ENCODE measurements around the gene BCKDK.
"Not testable (repeated sequence)": the region's sequence is repeated elsewhere in the genome, so short reads cannot be mapped to it uniquely, and the experiment has no call there.

BCKDK gene

DNA sequence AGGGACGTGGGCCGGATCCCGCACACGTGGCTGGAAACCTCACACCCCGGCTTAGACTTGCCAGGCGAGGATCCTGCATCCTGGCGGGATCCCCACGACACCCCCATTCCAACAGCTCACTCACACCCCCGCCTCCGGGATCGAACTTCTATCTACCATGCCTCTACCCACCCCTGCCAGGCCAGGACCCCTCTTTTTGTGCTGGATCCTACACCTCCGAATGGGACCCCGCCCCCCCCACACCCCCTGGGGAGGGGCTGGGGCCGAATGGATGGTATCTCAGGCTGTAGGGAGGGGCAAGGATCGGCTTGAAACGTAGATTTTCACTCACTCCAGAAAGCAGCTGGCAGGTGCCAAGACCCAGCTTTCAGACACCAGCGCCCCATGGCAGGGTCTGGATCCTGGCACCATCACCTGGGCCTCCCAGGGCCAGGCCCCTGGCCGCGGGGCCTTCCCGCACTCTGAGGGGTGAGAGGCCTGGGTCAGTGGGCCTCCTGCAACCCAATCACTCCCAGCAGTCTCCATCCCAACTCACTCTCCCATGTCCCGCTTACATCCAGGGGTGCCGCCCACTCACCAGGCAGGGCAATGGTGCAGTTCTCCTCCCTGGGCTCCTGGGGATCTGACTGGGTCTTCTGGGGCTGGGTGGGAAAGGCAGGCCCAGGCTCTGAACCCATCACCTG is 35.0 kb downstream of the BCKDK start:
- H3K4me3 ChIP-seq (ENCODE audit: low read length) = peak overlapping the region; percentile 56; the same call in 1 of the 2 replicates

DNA sequence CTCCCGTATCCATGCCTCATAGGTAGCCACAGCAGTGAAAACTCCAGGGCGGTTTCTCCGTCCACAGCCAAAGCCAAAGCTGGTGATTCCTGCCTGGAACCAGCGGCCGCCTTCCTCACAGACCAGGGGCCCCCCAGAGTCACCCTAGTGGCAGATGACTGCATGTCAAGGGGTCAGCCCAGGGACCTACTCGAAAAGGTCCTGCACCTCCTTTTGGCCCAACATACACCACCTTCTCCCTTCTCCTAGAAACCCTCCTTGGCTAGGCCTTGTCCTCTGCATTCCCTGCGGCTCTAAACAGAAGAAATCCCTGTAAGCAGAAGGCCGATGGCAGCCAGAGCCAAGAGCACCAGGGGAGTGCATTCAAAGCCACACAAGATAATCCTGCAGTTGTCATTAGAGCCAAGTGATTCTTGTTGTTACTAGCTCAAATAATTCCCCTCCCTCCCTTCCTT is 35.5 kb downstream of the BCKDK start:
- H3K4me3 ChIP-seq (ENCODE audit: low read length) = no peak overlapping the region
- no peak for TF ChIP-seq ZNF274 (IDR thresholded peaks at IDR 0.05; ENCODE audit: low read depth, low read length)

More for the DNA sequence above, 35.0 kb downstream of the BCKDK start:
- TF ChIP-seq ZNF274 (IDR thresholded peaks at IDR 0.05; ENCODE audit: low read depth, low read length) = no peak

DNA sequence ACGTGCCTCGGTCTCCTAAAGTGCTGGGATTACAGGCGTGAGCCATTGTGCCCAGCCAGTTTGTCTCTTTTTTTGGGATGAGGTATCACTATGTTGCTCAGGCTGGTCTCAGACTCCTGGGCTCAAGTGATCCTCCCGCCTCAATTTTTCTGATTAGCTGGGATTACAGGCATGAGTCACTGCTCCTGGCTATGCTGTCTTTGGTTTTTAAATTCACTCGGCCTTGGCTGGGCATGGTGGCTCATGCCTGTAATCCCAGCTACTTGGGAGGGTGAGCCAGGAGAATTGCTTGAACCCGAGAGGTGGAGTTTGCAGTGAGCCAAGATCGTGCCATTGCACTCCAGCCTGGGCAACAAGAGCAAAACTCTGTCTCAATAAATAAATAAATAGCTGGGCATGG is 36.2 kb downstream of the BCKDK start:
- H3K4me3 ChIP-seq (ENCODE audit: low read length) = not testable (repeated sequence)

DNA sequence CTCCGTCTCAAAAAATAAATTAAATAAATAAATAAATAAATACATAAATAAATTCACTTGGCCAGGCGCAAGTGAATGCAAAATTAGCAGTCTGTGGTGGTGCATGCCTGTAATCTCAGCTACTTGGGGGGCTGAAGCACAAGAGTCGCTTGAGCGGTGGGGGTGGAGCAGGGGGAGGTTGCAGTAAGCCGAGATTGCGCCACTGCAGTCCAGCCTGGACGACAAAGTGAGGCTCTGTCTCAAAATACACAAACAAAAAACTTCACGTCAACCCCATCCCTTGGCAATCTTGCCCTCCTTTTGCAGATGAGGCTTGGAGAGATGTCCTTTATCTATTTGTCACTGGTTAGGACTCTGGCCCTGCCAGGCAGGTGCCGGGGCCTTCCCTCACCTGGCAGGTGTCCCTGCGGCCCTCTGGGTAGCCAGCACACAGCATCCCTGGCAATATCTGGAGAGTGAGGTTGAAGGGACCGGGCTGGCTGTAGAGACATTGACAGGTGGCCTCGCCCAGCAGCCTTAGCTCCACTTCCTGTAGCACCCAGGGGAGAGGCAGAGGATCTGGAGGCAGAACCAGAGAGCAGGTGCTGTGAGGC is 37.3 kb downstream of the BCKDK start:
- no peak for TF ChIP-seq ZNF274 (IDR thresholded peaks at IDR 0.05; ENCODE audit: low read depth, low read length)
- no peak overlapping the region for H3K4me3 ChIP-seq (ENCODE audit: low read length)

DNA sequence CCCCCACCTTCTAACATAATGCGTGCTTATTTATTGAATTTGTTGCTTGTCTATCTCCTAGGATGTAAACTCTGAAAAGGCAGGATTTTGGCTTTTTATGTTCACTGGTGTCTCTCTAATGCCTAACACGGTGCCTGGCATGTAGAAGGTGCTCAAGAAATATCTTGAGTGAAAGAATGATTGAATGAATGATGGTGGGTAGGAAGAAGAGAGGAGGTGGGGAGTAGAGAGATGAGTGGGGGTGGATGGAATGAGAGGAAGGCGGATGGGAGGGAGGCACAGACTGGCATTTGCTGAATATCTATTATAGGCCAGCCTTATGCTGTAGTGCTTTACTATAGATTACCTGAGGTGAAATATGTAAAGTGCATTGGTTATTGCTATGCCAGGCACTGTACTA is 39.4 kb downstream of the BCKDK start:
- no peak overlapping the region for H3K4me3 ChIP-seq (ENCODE audit: low read length)
- no peak for TF ChIP-seq ZNF274 (IDR thresholded peaks at IDR 0.05; ENCODE audit: low read depth, low read length)

DNA sequence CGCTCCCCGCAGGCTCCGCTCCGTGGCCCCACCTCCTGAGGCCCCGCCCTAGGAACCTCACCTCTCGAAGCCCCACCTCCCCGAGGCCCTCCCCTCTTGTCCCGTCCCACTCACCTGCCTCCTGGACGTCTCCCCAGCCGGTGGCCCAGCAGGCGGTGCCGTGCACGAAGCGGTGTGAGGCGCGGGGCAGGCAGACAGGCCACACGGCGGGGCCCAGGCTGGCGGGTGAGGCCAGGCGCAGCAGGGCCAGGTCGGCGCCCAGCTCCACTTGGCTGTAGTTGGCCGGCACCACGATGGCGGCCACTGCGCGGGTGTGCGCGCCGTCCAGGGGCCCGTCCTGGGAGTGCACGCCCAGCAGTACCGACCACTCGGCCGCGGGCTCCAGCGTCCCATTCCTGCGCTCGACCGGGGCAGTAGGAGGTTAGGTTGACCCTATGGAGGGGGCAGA is 40.1 kb downstream of the BCKDK start:
- TF ChIP-seq ZNF274 (IDR thresholded peaks at IDR 0.05; ENCODE audit: low read depth, low read length) = no peak
- no peak overlapping the region for H3K4me3 ChIP-seq (ENCODE audit: low read length)

DNA sequence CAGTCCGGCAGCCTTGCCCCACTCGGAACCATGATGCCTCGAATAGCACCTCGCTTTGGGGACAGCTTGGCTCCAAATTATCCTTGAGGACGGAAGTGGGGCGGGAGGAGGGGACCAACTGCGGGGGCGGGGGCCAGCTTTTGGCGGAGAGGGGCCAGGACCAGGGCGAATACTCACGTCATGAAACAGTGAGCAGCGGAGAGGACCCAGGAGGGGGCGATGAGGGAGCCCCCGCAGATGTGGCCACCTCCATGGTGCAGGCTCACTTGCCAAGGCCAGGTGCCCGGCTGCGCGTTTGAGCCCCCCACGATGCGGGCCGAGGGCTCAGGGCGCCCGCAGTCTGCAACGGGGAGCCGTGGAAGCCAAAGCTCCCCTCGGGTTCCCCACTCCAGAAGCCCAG is 40.7 kb downstream of the BCKDK start:
- no peak overlapping the region for H3K4me3 ChIP-seq (ENCODE audit: low read length)
- no peak for TF ChIP-seq ZNF274 (IDR thresholded peaks at IDR 0.05; ENCODE audit: low read depth, low read length)

DNA sequence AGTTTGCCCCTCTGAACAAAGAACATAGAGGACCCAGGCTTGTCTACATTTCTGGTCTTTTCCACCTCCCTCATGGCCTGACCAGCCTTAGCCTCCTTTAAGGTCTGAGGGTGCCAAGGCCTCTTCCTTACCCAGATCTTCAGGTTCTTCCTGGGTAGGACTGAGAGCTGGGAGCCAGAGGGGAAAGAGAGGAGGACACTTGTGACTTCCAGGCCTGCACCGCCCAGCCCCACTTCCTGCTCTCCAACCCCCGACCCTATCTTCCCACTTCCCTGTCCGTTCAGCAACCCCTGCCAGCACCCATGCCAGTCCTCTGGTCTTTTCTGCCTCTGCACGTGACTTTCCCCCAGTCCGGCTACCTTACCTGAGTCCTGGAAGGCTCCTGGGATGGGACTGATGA is 41.1 kb downstream of the BCKDK start:
- no peak for TF ChIP-seq ZNF274 (IDR thresholded peaks at IDR 0.05; ENCODE audit: low read depth, low read length)

DNA sequence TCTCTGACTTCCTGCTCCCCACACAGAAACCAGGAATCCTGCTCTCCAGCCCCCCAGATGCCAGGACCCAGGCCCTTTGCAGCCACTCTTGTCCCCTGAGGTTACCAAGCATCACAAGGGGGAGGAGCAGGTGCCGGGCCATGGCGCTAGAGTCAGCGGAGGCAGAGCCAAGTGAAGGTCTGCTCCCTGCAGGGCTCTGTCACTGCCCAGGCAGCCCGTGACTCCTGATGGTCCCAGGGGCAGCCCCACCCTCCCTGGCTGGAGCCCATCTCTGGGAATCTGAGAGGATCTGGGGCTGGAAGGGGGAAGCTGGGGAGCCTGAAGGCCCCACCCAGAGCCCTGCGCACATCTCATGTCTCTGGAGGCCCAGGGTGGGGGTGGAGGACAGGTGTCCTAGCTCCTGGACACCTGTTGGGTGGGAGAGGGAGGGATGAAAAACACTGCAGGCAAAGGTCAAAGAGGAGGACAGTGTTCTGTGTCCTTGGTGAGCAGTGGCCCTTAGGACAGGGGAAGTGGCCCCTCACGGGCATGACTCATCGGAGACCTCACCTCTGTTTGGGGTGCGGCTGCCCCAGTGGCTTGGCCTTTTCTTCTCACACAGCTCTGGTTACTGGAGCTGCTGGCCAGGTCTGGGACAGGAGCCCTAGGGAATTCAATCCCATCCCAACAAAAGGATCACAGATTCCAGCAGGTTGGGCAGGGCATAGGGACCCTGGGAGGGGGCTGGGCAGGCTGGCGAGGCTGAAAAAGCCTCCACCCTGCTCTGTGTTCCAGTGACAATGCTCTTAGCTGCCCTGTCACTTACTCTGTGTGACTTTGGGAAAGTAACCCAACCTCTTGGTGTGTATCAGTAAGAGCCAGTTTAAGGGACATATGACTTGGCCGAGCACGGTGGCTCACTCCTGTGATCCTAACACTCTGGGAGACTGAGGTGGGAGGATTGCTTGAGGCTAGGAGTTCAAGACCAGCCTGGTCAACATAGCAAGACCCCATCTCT is 42.0 kb downstream of the BCKDK start, which contains the start of gene PRSS36:
PRSS36 (minus strand) TSS at position 173 of the 997 bp plus-strand sequence; CDS start at position 142, 31 bp downstream.
- no peak for TF ChIP-seq ZNF274 (IDR thresholded peaks at IDR 0.05; ENCODE audit: low read depth, low read length)

More for the DNA sequence above, 41.1 kb downstream of the BCKDK start:
- no peak overlapping the region for H3K4me3 ChIP-seq (ENCODE audit: low read length)

DNA sequence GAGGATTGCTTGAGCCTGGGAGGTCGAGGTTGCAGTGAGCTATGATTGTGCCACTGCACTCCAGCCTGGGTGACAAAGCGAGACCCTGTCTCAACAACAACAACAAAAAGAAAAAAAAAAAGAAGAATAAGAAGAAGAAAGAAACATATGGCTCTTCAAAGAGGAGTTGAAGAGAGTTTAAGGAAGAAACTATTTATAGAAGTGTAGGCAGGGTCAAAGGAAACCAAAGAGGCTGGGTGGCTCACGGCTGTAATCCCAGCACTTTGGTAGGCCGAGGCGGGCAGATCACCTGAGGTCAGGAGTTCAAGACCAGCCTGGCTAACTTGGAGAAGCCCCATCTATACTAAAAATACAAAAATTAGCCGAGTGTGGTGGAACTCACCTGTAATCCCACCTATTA is 42.8 kb downstream of the BCKDK start:
- not testable (repeated sequence) for H3K4me3 ChIP-seq (ENCODE audit: low read length)

More for the DNA sequence above, 42.0 kb downstream of the BCKDK start, which contains the start of gene PRSS36:
- H3K4me3 ChIP-seq (ENCODE audit: low read length) = no peak within 1 kb of the TSS

DNA sequence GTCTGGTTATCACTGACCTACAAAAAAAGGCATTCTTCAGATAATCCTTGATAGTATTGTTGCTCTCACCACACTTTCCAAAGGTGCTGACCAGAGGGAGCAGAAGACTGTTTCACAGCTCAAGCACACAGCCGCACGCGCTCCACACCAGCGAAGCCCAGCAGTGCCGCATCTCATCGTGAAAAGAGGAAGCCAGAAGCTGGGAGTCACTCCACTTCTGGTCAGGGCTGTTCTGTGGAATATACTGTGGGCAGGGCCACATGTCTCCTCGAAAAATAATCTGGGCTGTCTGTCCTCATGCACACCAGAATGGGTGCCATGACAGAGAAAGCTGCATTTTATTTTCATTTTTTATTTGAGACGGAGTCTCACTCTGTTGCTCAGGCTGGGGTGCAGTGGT is 49.0 kb downstream of the BCKDK start:
- no peak for TF ChIP-seq ZNF274 (IDR thresholded peaks at IDR 0.05; ENCODE audit: low read depth, low read length)
- H3K4me3 ChIP-seq (ENCODE audit: low read length) = no peak overlapping the region
